GM18505 (cell line): ENCODE measurements around the gene KIF2A.

ENCODE experiments used
- ATAC-seq: cut with Tn5 transposase; IDR thresholded peaks from one replicate; pipeline ENCODE4 v1.9.1; 2021; ENCODE audit not compliant: unreplicated experiment
- POLR2A ChIP-seq: IDR thresholded peaks from 4 replicates; pipeline ENCODE4 v1.6.1; 2011; ENCODE audit warnings: borderline replicate concordance; ENCODE audit not compliant: insufficient read depth, insufficient read length; ENCODE audit errors: extremely low read depth

KIF2A gene

GRCh38 chr5:62306323-62306895 lies 403 bp downstream of the KIF2A start:
- TF ChIP-seq POLR2A, result no peak
- ATAC-seq, result peak; percentile 23

GRCh38 chr5:62306896-62307689 lies 1.1 kb downstream of the KIF2A start:
- no peak for TF ChIP-seq POLR2A
- peak; percentile 6 for ATAC-seq

DNA sequence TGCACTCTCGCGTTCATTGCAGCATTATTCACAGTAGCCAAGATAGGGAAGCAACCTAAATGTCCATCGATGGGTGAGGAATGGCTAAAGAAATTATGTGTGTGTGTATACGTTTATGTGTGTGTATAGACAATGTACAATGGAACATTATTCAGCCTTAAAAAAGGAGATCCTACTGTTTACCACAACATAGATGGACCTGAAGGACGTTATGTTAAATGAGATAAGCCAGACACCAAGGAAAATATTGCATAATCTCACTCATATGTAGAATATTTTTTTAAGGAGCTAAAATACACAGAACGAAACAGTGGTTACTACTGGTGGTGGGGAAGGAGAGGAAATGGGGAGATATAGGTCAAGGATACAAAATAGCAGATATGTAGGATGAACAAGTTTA lies 2.4 kb downstream of the KIF2A start:
- ATAC-seq, result no peak
- TF ChIP-seq POLR2A, result no peak

- no peak for TF ChIP-seq POLR2A
- no peak for ATAC-seq
Measured at GRCh38 chr5:62309107-62309506, 3.1 kb downstream of the KIF2A start.

DNA sequence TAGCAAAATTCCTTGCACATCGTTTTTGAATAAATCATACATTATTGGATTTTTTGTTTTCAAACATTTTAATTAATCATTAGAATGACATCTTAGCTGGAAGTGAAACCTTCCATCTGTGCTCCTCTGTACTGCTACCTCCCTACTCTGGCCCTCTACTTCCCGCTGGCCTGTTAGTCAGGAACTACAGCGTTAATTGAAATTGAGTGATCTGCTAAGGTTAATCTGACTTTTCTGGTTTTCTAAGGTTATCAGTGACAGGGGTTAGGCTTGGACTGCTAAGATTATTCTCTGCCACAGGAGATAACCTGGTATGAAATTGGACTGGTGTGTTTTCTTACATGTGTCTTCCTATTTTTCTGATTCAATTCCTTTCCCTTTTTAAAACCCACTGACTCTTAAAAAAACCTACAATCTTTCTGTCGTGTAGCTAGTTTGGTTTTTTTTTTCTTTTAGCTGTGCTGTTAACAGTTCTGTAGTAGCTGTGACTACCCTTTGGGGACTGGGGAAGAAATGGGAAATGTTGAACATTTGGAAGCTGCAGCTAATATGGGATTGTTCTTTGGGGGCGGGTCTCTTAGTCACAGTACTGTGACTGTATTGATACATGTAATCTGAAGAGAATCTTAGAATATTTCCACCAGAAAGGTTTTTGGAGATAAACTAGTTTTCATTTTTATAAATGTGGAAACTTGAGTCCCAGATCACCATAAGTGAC lies 4.6 kb downstream of the KIF2A start:
- no peak for ATAC-seq

DNA sequence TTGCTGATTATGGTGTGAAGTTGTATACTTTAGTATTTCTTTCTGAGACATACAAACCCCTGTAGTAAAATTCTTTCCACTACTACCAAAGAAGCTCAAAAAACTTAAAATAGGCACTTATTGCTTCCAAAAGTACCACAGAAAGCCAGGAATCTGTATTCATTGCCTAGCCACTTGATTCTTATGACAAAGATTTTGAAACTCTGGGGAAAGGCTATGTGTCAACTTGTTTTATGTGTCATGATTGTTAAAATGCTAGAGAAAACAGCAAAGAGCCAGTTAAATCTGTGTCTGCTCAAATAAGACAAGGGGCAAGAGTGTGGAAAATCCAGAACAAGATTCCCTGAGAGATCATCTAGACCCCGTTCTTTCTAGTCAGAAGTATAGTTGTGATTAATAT lies 6.0 kb downstream of the KIF2A start:
- no peak for ATAC-seq
- TF ChIP-seq POLR2A, result no peak

More for the DNA sequence above, 4.6 kb downstream of the KIF2A start:
- no peak for TF ChIP-seq POLR2A

DNA sequence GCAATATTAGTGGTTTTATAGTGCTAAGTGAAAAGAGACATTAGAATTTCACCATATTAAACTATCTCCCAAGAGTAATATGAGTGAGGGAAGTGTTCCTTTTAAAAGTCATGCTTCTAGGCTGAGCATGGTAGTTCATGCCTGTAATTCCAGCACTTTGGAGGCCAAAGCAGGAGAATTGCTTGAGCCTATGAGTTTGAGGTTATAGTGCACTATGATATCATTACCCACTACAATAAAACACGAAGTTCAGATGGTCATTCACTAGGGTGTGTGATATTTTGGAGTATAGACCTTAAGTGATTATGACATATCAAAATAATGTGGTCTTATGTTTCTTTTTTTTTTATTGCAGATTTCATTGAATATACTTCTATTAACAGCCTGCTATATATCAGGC lies 6.7 kb downstream of the KIF2A start:
- no peak for ATAC-seq
- no peak for TF ChIP-seq POLR2A

DNA sequence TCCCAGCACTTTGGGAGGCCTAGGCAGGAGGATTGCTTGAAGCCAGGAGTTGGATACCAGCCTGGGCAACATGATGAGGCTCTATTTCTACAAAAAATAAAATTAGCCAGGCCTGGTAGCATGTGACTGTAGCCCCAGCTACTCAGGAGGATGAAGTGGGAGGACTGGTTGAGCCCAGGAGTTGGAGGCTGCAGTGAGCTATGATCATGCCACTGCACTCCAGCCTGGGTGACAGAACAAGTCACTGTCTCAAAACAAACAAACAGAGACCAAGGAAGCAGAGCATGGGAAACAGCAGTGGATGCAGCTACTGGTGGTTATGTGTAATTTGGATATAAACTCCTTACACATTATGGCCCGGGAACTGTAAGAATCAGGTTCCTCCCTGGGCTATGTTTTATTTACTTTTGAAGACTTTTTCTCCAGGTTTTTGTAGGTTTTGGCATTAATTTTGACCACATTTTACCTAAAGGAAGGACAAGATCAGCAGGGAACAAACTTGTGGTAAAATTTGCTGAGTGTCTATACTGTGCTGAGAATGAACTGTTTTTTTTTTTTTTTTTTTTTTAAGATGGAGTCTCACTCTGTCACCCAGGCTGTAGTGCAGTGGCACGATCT lies 8.3 kb downstream of the KIF2A start:
- TF ChIP-seq POLR2A, result no peak
- ATAC-seq, result no peak

DNA sequence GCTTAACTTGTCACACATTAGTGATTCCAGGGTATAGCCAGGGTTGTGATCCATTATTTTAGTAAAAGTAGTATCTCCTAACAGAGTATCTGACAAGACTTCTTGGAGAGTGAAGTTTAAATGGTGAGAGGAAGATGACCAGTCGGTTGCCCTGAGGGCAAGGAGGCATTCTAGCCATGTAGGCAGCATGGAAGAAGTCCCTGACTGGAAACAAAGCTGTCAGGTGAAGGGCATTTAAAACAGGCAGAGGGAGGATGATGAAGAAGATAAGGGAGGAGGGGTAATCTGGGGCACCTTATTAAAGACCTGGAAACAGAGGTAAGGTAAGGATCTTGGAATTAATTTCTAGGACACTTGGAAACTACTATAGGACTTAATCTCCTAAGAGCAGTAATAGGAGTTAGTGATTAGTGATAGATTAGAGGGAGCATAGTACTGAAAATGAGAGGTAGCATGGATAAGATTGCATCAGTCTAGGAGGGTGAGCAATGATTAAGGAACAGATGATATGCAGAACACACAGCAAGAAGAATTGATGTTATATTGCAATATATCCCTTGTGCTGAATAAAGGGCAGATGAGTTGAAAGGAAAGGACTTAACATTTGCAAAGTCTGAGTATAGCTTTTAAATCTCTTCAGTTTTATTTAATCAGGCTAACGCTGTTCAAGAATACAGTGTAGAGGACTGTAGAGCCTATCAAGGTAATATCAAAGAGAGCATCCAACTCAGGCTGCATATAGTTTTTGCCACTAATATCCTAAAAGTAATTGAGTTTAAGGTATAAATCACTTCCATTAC lies 9.6 kb downstream of the KIF2A start:
- no peak for TF ChIP-seq POLR2A

DNA sequence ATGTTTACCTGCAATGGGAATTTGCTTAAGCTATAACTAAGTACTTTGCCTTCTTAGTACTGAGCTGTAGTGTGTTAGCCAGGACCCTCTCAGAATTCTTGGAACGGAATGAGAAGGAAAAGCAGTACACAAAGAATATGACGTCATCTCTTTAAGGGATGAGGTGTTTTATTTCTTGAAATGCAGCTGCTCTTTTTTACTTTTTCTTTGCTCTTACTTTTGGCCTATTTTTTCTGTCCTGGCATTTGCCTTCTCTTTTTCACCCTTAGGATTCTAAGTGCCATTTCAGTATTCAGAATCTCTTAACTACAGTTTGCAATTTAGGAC lies 10.1 kb downstream of the KIF2A start:
- no peak for TF ChIP-seq POLR2A
- no peak for ATAC-seq

More for the DNA sequence above, 9.6 kb downstream of the KIF2A start:
- no peak for ATAC-seq

DNA sequence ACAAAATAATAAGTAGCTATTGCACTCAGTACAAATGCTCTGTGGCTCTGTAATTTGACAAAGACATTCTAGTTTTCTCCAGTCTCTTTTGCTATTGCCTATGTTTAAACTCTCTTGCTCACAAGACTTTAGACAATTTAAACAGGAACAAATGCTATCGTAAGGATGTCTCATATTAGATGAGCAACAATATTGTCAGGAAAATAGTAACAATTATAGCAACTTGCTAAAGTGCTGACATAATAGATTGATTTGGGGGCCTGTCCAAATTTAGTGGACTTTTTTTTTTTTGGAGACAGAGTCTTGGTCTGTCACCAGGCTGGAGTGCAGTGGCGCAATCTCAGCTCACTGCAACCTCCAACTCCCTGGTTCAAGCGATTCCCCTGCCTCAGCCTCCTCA lies 11.8 kb downstream of the KIF2A start:
- ATAC-seq, result no peak
- no peak for TF ChIP-seq POLR2A

GRCh38 chr5:62322484-62322883 lies 16.5 kb downstream of the KIF2A start:
- ATAC-seq, result no peak
- no peak for TF ChIP-seq POLR2A

DNA sequence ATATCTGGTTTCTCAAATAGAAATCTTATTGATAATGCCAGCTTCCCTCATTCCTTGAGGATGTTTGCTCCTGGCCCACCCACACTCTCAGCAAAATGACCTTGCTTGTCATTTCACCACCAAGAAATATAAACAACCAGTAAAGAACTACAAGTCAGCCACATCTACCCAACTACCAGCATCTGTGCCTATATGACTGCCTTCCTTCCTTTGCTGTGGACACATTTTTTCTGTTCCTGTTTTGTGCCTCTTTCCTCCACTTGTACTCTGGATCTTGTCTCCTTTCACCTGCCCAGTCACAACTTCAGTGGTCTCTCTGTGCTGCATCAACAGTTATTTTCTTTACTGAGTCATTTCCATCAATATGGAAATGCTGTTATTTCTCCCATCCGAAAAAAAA lies 20.3 kb downstream of the KIF2A start:
- TF ChIP-seq POLR2A, result no peak
- peak; percentile 68 for ATAC-seq
